ENCODE measurements around the gene RGS9. TPM values are rescaled to one million over a fixed set of nuclear protein-coding genes. Genes with fewer than 3 reads are reported as not detected.
"Not testable (repeated sequence)": the region's sequence is repeated elsewhere in the genome, so short reads cannot be mapped to it uniquely, and the experiment has no call there.

RGS9 gene
- total RNA-seq, 2 donors from 2014 or later = 4.3 to 4.4 TPM

DNA sequence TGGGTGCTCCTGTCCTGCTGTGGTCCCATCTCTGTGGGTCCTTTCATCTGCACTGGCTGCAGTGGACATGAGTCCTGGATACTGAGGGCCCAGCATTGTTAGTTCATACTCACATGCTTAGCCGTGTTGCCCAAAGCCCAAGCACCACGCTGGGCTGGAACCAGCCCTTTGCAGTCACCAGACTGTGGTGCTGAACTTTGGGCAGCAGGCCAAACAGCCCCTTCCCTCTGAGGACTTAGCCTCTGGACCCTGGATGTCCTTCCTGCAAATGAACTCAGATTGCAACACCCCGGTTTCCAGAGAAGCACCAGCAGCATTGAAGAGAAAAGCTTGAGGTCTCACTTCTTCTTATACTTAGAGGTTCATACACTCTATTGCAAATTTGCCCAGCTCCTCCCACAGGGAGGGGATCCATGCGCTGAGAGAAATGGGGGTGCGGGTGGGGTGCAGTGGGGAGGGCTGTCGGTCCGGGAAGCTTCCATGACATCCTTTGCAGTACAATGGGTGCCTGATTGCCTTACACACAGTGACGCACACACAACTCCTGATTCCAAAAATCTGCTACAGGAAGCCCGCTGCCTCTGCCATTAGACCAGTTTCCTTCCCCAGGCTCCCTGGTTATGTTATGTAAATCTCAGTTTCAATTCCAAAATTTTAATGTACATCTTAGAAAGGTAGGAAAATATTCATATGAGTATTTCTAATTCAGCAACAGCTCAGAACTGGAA lies 65.8 kb downstream of the RGS9 start:
- WGBS, 2 donors = 67 to 74% methylated on average over 8 to 9 of the region's 9 CpGs
- Histone ChIP-seq H3K27me3 (no peaks in the 10 kb centered on the region), H3K9me3 (no peaks in the 10 kb centered on the region), H3K27ac (no peak overlapping the region), H3K36me3 (replicated peaks in 1 of 2; ENCODE audit: insufficient read depth in 1 of 2, low read depth in 2 of 2) (no peaks in the 10 kb centered on the region), H3K4me3 (no peak overlapping the region), H3K4me1 (no peaks in the 10 kb centered on the region)
- DNase-seq (peak in 1 of 4 donors; percentile 15), ATAC-seq (no peak)
- intact Hi-C loops (cut with DNase I) = no loop called here
- TF ChIP-seq, protein P1, sequence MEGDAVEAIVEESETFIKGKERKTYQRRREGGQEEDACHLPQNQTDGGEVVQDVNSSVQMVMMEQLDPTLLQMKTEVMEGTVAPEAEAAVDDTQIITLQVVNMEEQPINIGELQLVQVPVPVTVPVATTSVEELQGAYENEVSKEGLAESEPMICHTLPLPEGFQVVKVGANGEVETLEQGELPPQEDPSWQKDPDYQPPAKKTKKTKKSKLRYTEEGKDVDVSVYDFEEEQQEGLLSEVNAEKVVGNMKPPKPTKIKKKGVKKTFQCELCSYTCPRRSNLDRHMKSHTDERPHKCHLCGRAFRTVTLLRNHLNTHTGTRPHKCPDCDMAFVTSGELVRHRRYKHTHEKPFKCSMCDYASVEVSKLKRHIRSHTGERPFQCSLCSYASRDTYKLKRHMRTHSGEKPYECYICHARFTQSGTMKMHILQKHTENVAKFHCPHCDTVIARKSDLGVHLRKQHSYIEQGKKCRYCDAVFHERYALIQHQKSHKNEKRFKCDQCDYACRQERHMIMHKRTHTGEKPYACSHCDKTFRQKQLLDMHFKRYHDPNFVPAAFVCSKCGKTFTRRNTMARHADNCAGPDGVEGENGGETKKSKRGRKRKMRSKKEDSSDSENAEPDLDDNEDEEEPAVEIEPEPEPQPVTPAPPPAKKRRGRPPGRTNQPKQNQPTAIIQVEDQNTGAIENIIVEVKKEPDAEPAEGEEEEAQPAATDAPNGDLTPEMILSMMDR (IDR thresholded peaks at IDR 0.05) = no peak
- no peak for TF ChIP-seq POLR2A (IDR thresholded peaks at IDR 0.05)

DNA sequence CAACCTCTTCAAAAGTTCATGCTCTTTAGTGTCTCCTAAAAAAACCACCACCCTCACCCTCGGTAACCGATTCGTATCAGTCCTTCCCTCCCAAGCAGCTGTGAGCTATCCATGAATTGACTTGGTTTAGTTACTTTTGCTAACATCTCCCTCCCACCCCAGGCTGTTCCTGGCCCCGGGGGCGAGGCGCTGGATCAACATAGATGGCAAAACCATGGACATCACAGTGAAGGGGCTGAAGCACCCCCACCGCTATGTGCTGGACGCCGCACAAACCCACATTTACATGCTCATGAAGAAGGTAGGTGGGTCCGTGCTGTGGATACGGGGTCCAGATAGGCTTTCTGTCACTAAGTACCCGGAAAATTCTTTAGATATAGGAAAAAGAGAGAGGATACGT lies 66.8 kb downstream of the RGS9 start:
- no peak overlapping the region for H3K4me3 ChIP-seq
- H3K4me1 ChIP-seq = no peaks in the 10 kb centered on the region
- DNase-seq (no peak), ATAC-seq (no peak)
- no peak for TF ChIP-seq POLR2A (IDR thresholded peaks at IDR 0.05)
- TF ChIP-seq, protein P1 (IDR thresholded peaks at IDR 0.05) = no peak
- H3K9me3 ChIP-seq = no peaks in the 10 kb centered on the region
- intact Hi-C loops (cut with DNase I) = no loop called here
- no peaks in the 10 kb centered on the region for H3K36me3 ChIP-seq (replicated peaks in 1 of 2; ENCODE audit: insufficient read depth in 1 of 2, low read depth in 2 of 2)
- no peaks in the 10 kb centered on the region for H3K27me3 ChIP-seq
- 82 to 89% methylated on average over 13 of the region's 13 CpGs for WGBS, 2 donors
- no peak overlapping the region for H3K27ac ChIP-seq

DNA sequence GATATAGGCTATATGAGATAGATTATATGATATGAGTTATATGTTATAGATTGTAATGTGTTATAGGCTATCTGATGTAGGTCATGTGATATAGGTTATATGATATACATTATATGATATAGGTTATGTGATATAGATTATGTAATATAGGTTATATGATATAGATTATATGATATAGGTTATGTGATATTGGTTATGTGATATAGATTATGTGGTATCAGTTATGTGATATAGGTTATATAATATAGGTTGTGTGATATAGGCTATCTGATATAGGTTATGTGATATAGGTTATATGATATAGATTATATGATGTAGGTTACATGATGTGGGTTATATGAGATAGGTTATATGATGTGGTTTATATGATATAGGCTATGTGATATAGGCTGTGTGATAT lies 68.5 kb downstream of the RGS9 start:
- no peaks in the 10 kb centered on the region for H3K27me3 ChIP-seq
- no peaks in the 10 kb centered on the region for H3K4me1 ChIP-seq
- H3K4me3 ChIP-seq = no peak overlapping the region
- TF ChIP-seq, protein P1 (IDR thresholded peaks at IDR 0.05) = no peak
- TF ChIP-seq POLR2A (IDR thresholded peaks at IDR 0.05) = no peak
- intact Hi-C loops (cut with DNase I) = no loop called here
- H3K9me3 ChIP-seq = no peaks in the 10 kb centered on the region
- DNase-seq = no peak
- no peak for ATAC-seq
- H3K27ac ChIP-seq = no peak overlapping the region
- H3K36me3 ChIP-seq (replicated peaks in 1 of 2; ENCODE audit: insufficient read depth in 1 of 2, low read depth in 2 of 2) = no peaks in the 10 kb centered on the region

DNA sequence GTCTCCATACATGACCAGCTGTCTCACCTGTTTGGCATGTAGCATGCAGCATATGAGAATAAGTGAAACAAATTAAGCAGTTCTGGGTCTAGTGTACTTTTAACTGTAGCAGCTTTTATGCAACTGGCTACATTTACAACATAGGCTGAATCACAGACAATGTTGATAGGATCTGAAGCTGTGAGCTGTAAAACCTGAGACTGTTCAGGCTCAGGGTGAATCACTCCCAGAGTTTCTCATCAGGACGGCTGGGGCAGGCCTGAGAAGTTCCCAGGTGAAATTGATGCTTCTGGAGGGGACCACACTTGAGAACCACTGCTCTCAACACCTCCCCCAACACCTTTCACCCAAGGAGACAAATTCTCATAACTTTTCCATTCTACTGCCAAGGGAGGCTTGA lies 70.3 kb downstream of the RGS9 start:
- H3K4me3 ChIP-seq; H3K27ac ChIP-seq; H3K27me3 ChIP-seq; DNase-seq; H3K4me1 ChIP-seq; H3K9me3 ChIP-seq; intact Hi-C loops (cut with DNase I); ATAC-seq; H3K36me3 ChIP-seq (replicated peaks in 1 of 2; ENCODE audit: insufficient read depth in 1 of 2, low read depth in 2 of 2): not testable (repeated sequence)
- WGBS, 2 donors = 40 to 43% methylated on average over 1 of the region's 1 CpG

DNA sequence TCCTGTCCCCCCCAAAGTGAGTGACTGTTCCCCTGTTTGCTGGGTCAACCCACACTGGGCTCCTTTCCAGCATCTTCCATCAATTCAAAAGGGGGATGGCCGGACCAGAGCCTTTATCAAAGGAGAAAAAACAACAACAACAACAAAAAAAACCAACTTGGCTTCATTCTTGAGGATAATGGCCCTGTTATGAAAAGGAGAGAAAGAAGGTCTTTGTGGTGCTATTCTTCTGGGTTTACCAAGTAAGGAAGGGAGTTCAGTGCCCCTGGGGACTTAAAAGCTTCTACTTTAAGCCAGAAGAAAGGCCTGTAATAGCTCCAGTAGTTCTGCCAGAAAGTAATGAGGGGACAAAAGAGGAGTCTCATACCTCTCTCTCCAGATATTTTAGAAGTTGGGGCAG lies 71.5 kb downstream of the RGS9 start:
- Histone ChIP-seq H3K27me3 (no peaks in the 10 kb centered on the region), H3K4me3 (no peak overlapping the region), H3K36me3 (replicated peaks in 1 of 2; ENCODE audit: insufficient read depth in 1 of 2, low read depth in 2 of 2) (no peaks in the 10 kb centered on the region), H3K9me3 (no peaks in the 10 kb centered on the region), H3K27ac (no peak overlapping the region), H3K4me1 (no peaks in the 10 kb centered on the region)
- DNase-seq (no peak), ATAC-seq (no peak)
- intact Hi-C loops (cut with DNase I) = no loop called here
- TF ChIP-seq, protein P1 (IDR thresholded peaks at IDR 0.05) = no peak
- TF ChIP-seq POLR2A (IDR thresholded peaks at IDR 0.05) = no peak
- WGBS, 2 donors = 67 to 79% methylated on average over 1 of the region's 1 CpG

All from body of pancreas (tissue), 4 donors.